ENCODE measurements around the gene SP110.
"Not testable (repeated sequence)": the region's sequence is repeated elsewhere in the genome, so short reads cannot be mapped to it uniquely, and the experiment has no call there.

Gene SP110

GRCh38 chr2:230226051-230226551 is 6.3 kb upstream of the SP110 start:
- FAIRE-seq (no peak), DNase-seq (ENCODE audit: insufficient read length, low spot score) (no peak)
- TF ChIP-seq POLR2A (IDR thresholded peaks at IDR 0.05; ENCODE audit: low read depth, low read length) = no peak
- TF ChIP-seq SPI1 (IDR thresholded peaks at IDR 0.05; ENCODE audit: low read depth, low read length) = peak; percentile 99
- peak; percentile 50; the same call in 1 of the 2 replicates for TF ChIP-seq TAF1 (IDR thresholded peaks at IDR 0.05; ENCODE audit: low read depth, low read length)
- no peak for TF ChIP-seq POLR2AphosphoS5 (IDR thresholded peaks at IDR 0.05; ENCODE audit: low read depth, low read length)

GRCh38 chr2:230225486-230225885 is 5.7 kb upstream of the SP110 start, which contains the start of gene SP140:
SP140 (plus strand) TSS chr2:230225736; CDS start chr2:230225845, 109 bp downstream.
- FAIRE-seq (peak; percentile 99), DNase-seq (ENCODE audit: insufficient read length, low spot score) (no peak)
- TF ChIP-seq SPI1 (IDR thresholded peaks at IDR 0.05; ENCODE audit: low read depth, low read length) = no peak
- peak; percentile 91 for TF ChIP-seq TAF1 (IDR thresholded peaks at IDR 0.05; ENCODE audit: low read depth, low read length)
- no peak for TF ChIP-seq PAX5 (IDR thresholded peaks at IDR 0.05; ENCODE audit: insufficient read depth, low read length, severe bottlenecking)
- peak; percentile 70 for TF ChIP-seq POU2F2 (IDR thresholded peaks at IDR 0.05; ENCODE audit: low read depth, low read length)
- peak; percentile 95 for TF ChIP-seq POLR2AphosphoS5 (IDR thresholded peaks at IDR 0.05; ENCODE audit: low read depth, low read length)
- TF ChIP-seq POLR2A (IDR thresholded peaks at IDR 0.05; ENCODE audit: low read depth, low read length) = peak; percentile 94

GRCh38 chr2:230224458-230224857 is 4.7 kb upstream of the SP110 start:
- FAIRE-seq (peak; percentile 93), DNase-seq (ENCODE audit: insufficient read length, low spot score) (no peak)
- TF ChIP-seq POLR2A (IDR thresholded peaks at IDR 0.05; ENCODE audit: low read depth, low read length) (no peak), SPI1 (IDR thresholded peaks at IDR 0.05; ENCODE audit: low read depth, low read length) (peak; percentile 90), PAX5 (IDR thresholded peaks at IDR 0.05; ENCODE audit: insufficient read depth, low read length, severe bottlenecking) (no peak), POLR2AphosphoS5 (IDR thresholded peaks at IDR 0.05; ENCODE audit: low read depth, low read length) (no peak), POU2F2 (IDR thresholded peaks at IDR 0.05; ENCODE audit: low read depth, low read length) (peak; percentile 71; the same call in 1 of the 2 replicates), TAF1 (IDR thresholded peaks at IDR 0.05; ENCODE audit: low read depth, low read length) (no peak)

GRCh38 chr2:230222829-230223228 is 3.0 kb upstream of the SP110 start:
- peak; percentile 43 for FAIRE-seq
- not testable (repeated sequence) for DNase-seq (ENCODE audit: insufficient read length, low spot score)

GRCh38 chr2:230221493-230221892 is 1.7 kb upstream of the SP110 start:
- FAIRE-seq (peak; percentile 83), DNase-seq (ENCODE audit: insufficient read length, low spot score) (no peak)
- TF ChIP-seq PAX5 (IDR thresholded peaks at IDR 0.05; ENCODE audit: insufficient read depth, low read length, severe bottlenecking) (no peak), TAF1 (IDR thresholded peaks at IDR 0.05; ENCODE audit: low read depth, low read length) (no peak), SPI1 (IDR thresholded peaks at IDR 0.05; ENCODE audit: low read depth, low read length) (no peak), POLR2A (IDR thresholded peaks at IDR 0.05; ENCODE audit: low read depth, low read length) (no peak), POU2F2 (IDR thresholded peaks at IDR 0.05; ENCODE audit: low read depth, low read length) (no peak), POLR2AphosphoS5 (IDR thresholded peaks at IDR 0.05; ENCODE audit: low read depth, low read length) (no peak)

- TF ChIP-seq POLR2A (IDR thresholded peaks at IDR 0.05; ENCODE audit: low read depth, low read length) (no peak), POLR2AphosphoS5 (IDR thresholded peaks at IDR 0.05; ENCODE audit: low read depth, low read length) (no peak), PAX5 (IDR thresholded peaks at IDR 0.05; ENCODE audit: insufficient read depth, low read length, severe bottlenecking) (no peak), TAF1 (IDR thresholded peaks at IDR 0.05; ENCODE audit: low read depth, low read length) (no peak), POU2F2 (IDR thresholded peaks at IDR 0.05; ENCODE audit: low read depth, low read length) (no peak), SPI1 (IDR thresholded peaks at IDR 0.05; ENCODE audit: low read depth, low read length) (no peak)
- no peak for DNase-seq (ENCODE audit: insufficient read length, low spot score)
- peak; percentile 40 for FAIRE-seq
Measured at GRCh38 chr2:230220347-230220969, 674 bp upstream of the SP110 start.

- TF ChIP-seq SPI1 (IDR thresholded peaks at IDR 0.05; ENCODE audit: low read depth, low read length) (peak; percentile 66), PAX5 (IDR thresholded peaks at IDR 0.05; ENCODE audit: insufficient read depth, low read length, severe bottlenecking) (no peak)
- DNase-seq (ENCODE audit: insufficient read length, low spot score) (no peak), FAIRE-seq (peak; percentile 78)
Measured at GRCh38 chr2:230218421-230218820, 1.4 kb downstream of the SP110 start.

- peak; percentile 83 for FAIRE-seq
- TF ChIP-seq SPI1 (IDR thresholded peaks at IDR 0.05; ENCODE audit: low read depth, low read length) = peak; percentile 79
- TF ChIP-seq TAF1 (IDR thresholded peaks at IDR 0.05; ENCODE audit: low read depth, low read length) = no peak
- no peak for TF ChIP-seq POU2F2 (IDR thresholded peaks at IDR 0.05; ENCODE audit: low read depth, low read length)
- no peak for TF ChIP-seq POLR2AphosphoS5 (IDR thresholded peaks at IDR 0.05; ENCODE audit: low read depth, low read length)
- no peak for TF ChIP-seq POLR2A (IDR thresholded peaks at IDR 0.05; ENCODE audit: low read depth, low read length)
- TF ChIP-seq PAX5 (IDR thresholded peaks at IDR 0.05; ENCODE audit: insufficient read depth, low read length, severe bottlenecking) = no peak
- DNase-seq (ENCODE audit: insufficient read length, low spot score) = no peak
Measured at GRCh38 chr2:230217424-230217823, 2.4 kb downstream of the SP110 start.

GRCh38 chr2:230216489-230216888 is 3.3 kb downstream of the SP110 start:
- no peak for DNase-seq (ENCODE audit: insufficient read length, low spot score)
- TF ChIP-seq TAF1 (IDR thresholded peaks at IDR 0.05; ENCODE audit: low read depth, low read length) (no peak), SPI1 (IDR thresholded peaks at IDR 0.05; ENCODE audit: low read depth, low read length) (no peak), POU2F2 (IDR thresholded peaks at IDR 0.05; ENCODE audit: low read depth, low read length) (no peak), POLR2AphosphoS5 (IDR thresholded peaks at IDR 0.05; ENCODE audit: low read depth, low read length) (no peak), POLR2A (IDR thresholded peaks at IDR 0.05; ENCODE audit: low read depth, low read length) (no peak), PAX5 (IDR thresholded peaks at IDR 0.05; ENCODE audit: insufficient read depth, low read length, severe bottlenecking) (no peak)
- FAIRE-seq = no peak

- DNase-seq (ENCODE audit: insufficient read length, low spot score) = no peak
- TF ChIP-seq PAX5 (IDR thresholded peaks at IDR 0.05; ENCODE audit: insufficient read depth, low read length, severe bottlenecking) (no peak), SPI1 (IDR thresholded peaks at IDR 0.05; ENCODE audit: low read depth, low read length) (peak; percentile 94)
Measured at GRCh38 chr2:230209422-230210051, 10.2 kb downstream of the SP110 start.

More at GRCh38 chr2:230209422-230210051, 10.2 kb downstream of the SP110 start:
- peak; percentile 80 for FAIRE-seq
